GM18499 (cell line): ENCODE results near the gene SMAD3.
"Not testable (repeated sequence)": the region's sequence is repeated elsewhere in the genome, so short reads cannot be mapped to it uniquely, and the experiment has no call there.

Experiments used
- ATAC-seq: cut with Tn5 transposase; IDR thresholded peaks from one replicate; pipeline ENCODE4 v1.9.1; 2021; ENCODE audit warnings: moderate number of reproducible peaks; ENCODE audit not compliant: insufficient read depth, unreplicated experiment

Gene SMAD3

GRCh38 chr15:67065531-67066005 lies at the start of gene SMAD3:
Gene SMAD3, plus strand, starts transcription at chr15:67065602. Its CDS starts 553 bp downstream, at chr15:67066155.
- ATAC-seq: no peak

- no peak for ATAC-seq
Observed at GRCh38 chr15:67017311-67017710, 48.1 kb upstream of the SMAD3 start.

GRCh38 chr15:67018026-67018425 lies 47.4 kb upstream of the SMAD3 start:
- ATAC-seq: no peak

- no peak for ATAC-seq
Observed at GRCh38 chr15:67018441-67018840, 47.0 kb upstream of the SMAD3 start.

GRCh38 chr15:67019069-67019468 lies 46.3 kb upstream of the SMAD3 start:
- no peak for ATAC-seq

GRCh38 chr15:67019884-67020520 lies 45.4 kb upstream of the SMAD3 start:
- no peak for ATAC-seq

GRCh38 chr15:67020668-67021067 lies 44.7 kb upstream of the SMAD3 start:
- ATAC-seq: not testable (repeated sequence)

GRCh38 chr15:67021455-67021854 lies 43.9 kb upstream of the SMAD3 start:
- no peak for ATAC-seq

- ATAC-seq: no peak
Observed at GRCh38 chr15:67022587-67023105, 42.8 kb upstream of the SMAD3 start.

- no peak for ATAC-seq
Observed at GRCh38 chr15:67023517-67024313, 41.7 kb upstream of the SMAD3 start.

- no peak for ATAC-seq
Observed at GRCh38 chr15:67024314-67024997, 40.9 kb upstream of the SMAD3 start.

- ATAC-seq: no peak
Observed at GRCh38 chr15:67024998-67025368, 40.4 kb upstream of the SMAD3 start.

- ATAC-seq: no peak
Observed at GRCh38 chr15:67025719-67026609, 39.4 kb upstream of the SMAD3 start.

GRCh38 chr15:67026610-67026967 lies 38.8 kb upstream of the SMAD3 start:
- ATAC-seq: no peak

GRCh38 chr15:67028440-67028839 lies 37.0 kb upstream of the SMAD3 start:
- not testable (repeated sequence) for ATAC-seq

- ATAC-seq: no peak
Observed at GRCh38 chr15:67030036-67030762, 35.2 kb upstream of the SMAD3 start.

GRCh38 chr15:67031331-67031730 lies 34.1 kb upstream of the SMAD3 start:
- no peak for ATAC-seq

- ATAC-seq: no peak
Observed at GRCh38 chr15:67032608-67033007, 32.8 kb upstream of the SMAD3 start.

GRCh38 chr15:67033012-67033411 lies 32.4 kb upstream of the SMAD3 start:
- no peak for ATAC-seq
